Measurements from ENCODE around the gene CTNNA1. TPM values are rescaled to one million over a fixed set of nuclear protein-coding genes. Genes with fewer than 3 reads are reported as not detected.

The CTNNA1 gene
- total RNA-seq, 1 donor from 2014 or later: 216 TPM

DNA sequence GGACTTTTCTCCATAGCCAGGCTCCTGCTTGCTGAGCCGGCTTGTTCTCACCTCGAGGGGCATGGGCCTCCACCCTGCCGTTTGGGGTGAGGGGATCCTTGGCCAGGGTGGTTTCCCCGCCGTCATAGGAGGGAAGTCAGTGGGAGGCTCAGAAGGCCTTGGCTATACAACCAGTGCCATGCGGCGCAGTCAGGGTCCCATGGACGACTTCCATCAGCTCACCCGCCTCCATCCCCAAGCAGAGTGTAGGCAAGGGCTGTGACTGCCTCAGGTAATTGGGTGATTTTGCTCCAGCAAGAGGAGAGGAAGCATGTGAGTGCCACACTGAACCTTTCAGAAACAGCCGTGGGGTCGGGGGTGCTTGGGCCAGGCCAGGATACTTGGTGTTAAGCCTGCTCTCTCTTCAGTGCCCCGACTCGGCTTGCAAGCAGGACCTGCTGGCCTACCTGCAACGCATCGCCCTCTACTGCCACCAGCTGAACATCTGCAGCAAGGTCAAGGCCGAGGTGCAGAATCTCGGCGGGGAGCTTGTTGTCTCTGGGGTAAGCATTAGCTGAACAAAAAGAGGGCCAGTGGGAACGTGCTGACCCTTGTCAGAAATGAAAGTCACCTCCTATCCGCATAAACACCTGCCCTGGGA, 179.1 kb downstream of the CTNNA1 start:
- no peak for DNase-seq

DNA sequence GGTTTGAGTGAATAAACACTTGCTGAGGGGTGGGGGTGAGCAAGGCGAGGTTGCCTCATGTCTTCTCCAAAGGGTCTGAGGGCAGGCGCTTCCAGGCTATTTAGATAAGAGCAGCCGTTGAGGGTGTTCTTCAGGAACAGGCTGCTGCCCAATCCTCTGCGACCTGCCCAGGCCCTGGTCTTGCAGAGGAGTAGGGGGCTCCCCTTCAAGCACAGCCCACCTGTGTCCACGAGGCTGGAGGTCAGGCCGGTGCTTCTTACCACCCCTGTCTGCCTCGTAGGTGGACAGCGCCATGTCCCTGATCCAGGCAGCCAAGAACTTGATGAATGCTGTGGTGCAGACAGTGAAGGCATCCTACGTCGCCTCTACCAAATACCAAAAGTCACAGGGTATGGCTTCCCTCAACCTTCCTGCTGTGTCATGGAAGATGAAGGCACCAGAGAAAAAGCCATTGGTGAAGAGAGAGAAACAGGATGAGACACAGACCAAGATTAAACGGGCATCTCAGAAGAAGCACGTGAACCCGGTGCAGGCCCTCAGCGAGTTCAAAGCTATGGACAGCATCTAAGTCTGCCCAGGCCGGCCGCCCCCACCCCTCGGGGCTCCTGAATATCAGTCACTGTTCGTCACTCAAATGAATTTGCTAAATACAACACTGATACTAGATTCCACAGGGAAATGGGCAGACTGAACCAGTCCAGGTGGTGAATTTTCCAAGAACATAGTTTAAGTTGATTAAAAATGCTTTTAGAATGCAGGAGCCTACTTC, 180.5 kb downstream of the CTNNA1 start:
- DNase-seq: no peak

DNA sequence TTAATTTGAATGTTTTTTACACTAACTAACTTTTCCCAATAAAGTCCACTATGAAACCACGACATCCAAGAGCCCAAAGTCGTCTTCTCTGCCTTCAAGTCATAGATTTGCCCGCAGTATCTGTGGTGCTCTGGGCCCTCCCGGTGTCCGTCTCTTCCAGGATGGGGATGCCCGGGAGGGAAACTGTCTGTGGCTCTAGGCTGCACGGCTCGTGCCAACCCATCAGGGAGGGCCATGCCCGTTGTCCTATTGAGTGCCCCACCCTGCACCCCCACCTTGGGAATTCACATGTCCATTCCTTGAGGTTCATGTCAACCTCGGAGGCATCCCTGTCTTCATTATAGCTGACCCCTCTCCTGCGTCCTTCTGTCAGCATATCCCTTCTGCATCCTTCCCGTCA, 181.7 kb downstream of the CTNNA1 start:
- DNase-seq: no peak

DNA sequence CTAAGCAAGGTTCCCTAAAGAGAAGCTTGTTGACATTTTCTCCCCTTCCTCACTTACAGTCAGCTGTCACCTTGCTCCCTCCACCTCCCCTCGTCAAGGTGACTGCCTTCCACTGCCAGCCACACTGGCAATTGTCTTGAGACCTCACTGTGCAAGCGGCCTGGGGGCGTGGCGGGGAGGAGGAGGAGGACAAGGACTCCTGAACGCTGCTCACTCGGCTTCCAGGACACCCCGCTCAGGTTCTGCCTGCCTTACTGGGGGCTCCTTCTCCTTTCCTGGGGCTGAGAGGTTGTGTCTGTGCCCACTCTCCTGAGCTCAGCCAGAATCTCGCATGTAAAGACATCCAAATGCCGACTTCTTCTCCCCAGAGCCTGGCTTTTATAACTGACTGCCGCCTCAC, 182.2 kb downstream of the CTNNA1 start:
- no peak for DNase-seq

DNA sequence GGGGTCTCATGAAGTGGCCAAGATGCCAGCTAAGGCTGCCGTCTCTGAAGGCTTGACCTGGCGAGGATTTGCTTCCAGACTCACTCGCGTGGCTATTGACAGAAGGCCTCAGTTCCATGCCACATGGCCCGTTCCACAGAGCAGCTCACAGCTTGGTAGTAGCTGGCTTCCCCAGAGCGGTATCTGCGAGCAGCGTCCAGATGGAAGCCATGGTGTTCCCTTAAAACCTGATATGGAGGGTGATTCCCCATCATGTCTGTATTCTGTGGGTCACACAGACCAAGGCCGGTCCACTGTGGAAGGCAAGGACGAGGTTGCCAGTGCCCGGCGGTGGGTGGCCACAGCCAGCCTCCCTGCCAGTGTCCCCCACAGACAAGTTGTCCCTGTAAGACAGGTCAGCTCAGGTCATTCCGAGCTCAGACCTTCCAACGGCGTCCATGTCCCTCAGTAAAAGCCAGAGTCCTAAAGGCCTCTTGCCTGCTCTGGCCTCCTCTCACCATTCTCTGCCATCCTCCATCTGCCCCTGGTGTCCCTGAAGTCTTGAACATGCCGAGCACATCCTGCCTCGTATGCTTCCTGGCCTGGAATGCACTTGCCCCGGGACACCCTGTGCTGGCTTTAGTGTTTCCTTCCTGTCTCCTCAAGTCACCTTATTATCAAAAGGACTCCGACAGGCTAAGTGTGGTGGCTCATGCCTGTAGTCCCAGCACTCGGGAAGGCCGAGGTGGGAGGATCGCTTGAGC, 183.2 kb downstream of the CTNNA1 start:
- no peak for DNase-seq

DNA sequence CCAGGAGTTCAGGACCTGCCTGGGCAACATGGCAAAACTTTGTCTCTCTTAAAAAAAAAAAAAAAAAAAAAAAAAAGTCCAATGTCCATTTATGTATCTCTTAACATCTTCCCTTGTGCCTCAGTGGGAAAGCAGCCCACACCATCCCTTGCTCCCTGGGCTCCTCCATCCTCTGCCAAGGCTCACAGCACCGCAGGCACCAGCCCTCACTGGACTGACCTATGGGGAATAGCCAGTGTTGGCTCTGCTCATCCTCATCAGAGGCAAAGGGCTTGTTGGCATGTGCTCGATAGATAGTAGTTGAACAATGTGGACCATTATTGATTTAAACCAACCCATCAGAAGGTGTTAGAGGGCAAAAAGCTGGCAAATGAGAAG, 183.7 kb downstream of the CTNNA1 start:
- no peak for DNase-seq

DNA sequence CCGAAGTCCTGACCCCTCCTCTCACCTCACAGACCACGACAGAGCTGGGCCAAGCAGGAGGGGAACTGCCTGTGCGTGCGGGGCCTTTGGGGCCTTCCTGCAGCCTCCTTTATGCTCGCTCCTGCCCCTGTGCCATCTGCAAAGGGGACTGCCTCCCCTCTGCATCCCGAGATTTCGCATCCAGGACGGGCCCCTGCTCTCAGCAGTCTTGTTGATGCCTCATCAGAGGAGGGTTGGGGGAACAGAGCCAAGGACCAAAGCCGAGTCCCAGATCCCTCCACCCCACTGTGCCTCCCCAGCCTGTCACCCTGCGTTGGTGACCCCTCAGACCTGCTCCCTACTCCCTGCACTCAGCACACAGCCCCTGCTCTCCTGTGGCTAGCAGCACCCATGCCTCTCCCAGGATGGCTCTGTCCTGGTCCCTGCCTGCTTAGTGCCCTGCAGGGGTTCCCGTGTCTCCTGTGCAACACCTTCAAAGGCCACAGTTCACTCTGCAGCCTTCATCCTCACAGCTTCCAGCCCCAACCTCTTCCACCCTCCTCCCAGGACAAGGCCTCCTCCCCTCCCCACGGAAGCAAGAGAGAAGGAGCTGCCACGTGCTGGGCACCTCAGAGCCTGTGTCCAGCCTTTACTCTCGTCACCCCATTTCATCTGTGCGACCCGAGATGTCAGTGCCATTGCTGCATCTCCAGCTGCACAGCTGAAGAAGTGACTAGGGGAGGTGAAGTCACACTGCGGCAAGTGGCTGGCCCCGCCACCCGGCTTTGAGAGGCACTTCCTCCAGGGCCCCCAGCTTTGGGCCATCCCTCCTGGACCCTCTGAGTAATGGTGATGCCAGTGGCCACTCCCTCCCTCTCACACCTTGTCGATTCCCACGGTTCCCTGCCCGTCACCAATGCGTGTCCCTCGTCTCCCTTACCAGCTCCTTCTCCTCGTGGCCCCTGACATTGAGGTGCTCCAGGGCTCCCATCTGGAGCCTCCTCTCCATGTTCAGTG, 184.5 kb downstream of the CTNNA1 start:
- no peak for DNase-seq

DNA sequence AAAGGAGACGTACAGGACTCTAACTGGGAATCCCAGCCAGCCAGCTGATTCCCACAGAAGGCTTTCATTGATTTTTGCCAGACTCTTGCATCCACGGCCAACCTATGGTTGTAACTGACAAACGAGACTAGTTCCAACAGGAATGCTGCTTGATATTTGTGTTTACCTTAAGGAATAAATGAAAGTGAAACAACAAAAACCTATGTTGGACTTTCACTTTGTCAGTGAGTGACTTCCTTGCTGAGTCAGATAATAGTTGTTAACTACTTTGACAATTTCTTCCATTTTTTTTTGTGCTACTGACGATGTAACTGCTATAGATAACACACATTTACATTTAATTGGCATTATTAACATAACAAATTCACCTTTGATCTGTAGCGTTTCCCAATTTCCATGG, 185.3 kb downstream of the CTNNA1 start:
- DNase-seq: no peak

DNA sequence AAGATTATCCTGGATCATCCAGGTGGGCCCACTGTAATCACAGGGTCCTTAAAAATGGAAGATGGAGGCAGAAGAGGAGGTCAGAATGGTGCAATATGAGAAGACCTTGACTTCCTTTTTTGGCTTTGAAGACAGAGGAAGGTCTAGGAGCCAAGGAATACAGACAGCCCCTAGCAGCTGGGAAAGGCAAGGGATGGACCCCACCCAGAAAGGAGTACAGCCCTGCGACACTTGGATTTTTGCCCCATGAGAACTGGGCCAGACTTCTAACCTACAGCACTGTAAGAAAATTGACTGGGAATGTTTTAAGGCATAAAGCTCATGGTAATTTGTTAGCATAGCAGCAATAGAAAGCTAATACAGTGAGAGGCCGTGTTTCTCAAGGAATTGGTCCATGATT, 188.8 kb downstream of the CTNNA1 start:
- DNase-seq: no peak

DNA sequence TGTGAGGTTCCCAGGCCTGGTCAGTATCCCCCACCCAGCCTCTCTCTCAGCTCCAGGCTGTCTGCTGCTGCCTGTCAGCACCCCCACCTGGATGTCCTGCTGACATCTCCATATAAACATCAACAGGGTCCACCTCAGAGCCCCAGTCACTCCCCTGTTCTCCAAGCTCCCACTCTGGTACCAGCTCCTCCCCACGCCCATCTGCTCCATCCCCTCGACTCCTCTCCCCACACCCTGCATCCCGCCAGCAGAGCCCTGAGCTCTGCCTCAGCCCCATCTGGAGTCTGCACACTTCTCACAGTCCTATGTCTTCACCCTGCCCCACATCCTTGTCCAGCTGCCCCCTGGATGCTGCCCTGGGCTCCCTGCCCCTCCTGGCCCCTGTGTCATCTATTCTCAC, 189.6 kb downstream of the CTNNA1 start:
- no peak for DNase-seq

DNA sequence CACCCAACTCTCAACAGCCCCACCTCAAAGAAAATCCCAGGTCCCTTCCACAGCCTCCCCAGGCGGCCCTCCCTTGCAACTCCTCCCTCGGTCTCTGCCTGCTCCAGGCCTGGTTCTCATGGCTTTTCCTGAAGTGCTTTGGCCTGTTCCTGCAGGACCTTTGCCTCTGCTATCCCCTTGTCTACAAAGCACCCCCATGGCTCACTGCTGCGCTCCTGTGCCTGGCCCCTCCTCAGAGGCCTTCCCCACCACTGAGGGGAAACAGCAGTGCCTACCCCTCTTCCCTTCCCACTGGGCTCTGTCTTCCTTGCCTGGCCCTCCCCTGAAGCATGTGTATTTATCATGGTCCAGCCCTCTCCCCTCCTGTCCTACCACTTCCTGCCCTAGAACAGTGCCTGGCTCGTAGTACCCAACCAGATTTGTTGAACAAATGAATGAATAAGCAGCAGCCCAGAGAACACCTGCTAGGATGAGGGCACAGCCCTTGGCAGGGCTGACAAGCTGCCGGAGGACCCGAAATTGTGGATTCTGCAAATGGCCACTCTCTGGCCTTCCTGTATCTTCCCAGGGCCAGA, 190.5 kb downstream of the CTNNA1 start:
- DNase-seq: no peak

DNA sequence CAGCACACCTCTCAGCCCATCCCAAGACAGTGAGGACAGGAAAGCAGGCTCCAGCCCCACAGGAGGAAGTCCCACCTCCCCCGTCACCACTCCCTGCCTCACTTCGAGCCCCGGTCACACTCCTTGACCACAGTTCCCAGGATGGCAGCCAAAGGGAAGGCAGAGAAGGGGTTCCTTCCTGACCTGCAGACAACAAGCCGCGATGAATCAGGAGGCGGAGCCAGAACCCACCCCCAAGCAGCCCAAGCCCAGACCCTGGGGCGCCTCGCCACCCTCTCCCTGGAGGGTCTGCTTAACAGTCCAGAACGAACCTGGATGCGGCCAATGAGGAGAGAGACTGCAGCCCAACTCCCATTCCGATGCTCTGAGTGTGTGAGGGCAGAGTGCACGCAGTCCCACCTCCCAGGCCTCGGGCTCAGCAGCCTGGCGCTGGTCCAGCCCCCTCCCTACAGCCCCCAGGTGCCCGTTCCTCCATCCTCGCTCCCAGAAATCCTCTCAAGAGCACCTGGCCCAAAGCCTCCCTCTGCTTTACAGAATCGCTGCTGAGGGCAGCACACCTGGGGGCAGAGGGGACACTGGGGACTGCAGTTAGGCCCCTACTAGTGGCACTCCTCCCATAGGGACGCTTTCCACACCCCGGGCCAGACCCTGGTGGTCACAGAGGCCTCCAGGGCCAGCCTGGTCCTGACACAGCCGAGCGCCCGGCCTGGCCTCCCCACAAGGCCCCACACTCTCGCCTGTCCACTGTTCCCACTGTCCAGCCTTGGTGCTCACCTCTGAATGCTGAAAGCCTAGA, 191.5 kb downstream of the CTNNA1 start:
- no peak for DNase-seq

DNA sequence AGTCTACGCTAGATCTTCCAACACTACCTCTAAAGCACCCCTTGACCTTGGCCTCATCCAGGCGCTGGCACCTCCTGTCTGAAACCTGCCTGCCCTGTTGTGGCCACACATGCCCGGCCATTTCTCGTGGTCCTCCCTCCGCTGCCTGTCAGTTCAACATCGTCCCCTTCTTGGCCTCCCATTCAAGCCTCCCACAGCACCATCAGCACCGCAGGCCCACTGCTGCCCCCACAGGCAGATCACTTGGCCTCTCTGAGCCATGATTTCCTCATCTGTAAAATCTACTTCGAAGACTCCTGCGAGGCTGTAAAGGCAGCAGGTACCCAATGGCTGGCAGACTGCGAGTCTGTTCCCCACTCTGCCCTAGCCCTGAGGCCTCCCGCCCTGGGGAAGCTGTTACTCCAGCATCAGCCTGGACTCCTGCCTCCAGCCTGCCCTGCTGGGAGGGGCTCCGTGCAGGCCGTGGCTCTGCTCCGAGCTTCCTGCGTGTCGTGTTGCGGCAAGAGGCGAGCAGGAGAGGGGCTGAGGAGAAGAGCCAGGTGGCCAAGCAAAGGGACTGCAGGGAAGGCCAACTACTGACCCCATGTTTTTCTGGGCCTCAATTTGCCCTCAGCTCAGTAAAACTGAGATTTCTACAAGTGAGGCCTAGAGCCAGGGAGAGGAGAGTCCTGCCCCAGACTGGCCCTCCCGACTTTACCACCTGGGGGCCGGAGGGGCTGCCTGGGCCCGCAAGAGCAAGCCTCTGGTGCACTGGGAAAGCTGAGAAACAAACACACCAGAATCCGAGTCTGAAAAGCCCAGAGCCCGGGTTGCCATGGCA, 192.4 kb downstream of the CTNNA1 start:
- peak; percentile 40 for DNase-seq

DNA sequence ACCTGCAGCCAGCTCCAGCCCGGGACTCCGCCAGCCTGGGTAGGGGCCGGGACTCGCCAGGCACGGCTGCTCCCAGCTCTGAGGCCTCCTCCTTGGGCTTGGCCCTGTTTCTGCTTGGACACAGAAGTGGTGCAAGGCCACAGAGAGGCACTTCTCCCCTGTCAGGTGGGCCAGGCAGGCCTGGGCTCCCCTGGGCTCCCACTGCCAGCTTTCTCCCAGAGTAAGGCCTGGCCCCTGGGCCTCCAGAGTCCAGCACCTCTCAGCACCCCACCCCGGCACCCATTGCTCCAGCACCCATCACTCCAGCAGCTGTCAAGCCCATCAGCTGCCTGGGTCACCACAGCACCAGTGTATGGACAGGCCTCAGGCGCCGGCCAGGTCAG, 193.0 kb downstream of the CTNNA1 start:
- DNase-seq: no peak

DNA sequence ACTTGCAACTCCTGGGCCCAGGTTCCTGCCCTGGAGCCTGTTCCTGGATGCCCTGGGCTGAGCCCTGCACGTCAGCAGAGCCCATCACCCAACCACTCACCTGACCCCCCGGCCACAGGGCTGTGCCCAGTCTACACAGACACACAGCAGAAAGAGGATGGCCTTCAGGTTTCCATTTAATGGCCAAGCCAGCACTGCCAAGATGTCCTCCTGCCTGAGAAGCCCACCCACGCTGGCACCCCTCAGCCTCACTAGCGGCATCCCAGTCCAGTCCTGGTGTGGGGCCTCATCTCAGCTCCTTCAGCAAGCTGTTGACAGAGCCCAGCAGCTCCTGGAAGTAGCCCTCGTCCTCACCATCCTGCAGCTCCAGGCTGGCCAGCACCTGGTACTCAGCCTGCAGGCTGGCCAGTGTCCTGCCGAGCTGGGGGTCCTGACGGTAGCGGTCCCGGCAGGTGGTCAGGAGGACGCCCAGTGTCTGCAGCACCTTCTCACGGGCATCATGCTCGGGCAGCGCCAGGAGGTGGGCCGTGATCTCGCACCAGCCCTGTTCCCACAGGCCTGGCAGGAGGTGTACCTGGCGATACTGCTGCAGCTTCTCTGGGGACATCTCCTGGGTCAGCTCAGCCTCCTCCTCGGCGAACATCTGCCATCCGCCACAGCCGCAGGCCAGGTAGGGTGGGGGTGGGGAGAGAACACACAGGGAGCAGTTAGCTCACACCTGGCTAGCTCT, 193.8 kb downstream of the CTNNA1 start:
- no peak for DNase-seq

DNA sequence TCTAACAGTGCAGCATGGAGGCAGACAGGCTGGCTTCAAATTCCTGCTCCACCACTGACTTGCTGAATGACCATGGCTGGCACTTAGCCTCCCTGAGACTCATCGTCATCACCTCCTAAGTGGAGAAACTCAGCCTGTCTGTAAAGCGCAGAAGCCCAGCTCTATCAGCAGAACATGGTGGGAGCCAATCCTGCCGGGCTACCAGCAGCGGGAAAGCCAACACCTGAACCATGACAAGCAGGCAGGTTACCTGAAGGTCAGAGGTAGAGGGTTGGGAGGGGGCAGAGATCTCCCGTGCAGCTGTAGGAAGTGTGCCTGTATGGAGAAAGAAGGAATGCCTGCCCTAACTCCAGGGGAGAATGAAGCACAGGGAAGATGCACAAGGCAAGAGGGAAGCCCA, 194.6 kb downstream of the CTNNA1 start:
- DNase-seq: no peak

DNA sequence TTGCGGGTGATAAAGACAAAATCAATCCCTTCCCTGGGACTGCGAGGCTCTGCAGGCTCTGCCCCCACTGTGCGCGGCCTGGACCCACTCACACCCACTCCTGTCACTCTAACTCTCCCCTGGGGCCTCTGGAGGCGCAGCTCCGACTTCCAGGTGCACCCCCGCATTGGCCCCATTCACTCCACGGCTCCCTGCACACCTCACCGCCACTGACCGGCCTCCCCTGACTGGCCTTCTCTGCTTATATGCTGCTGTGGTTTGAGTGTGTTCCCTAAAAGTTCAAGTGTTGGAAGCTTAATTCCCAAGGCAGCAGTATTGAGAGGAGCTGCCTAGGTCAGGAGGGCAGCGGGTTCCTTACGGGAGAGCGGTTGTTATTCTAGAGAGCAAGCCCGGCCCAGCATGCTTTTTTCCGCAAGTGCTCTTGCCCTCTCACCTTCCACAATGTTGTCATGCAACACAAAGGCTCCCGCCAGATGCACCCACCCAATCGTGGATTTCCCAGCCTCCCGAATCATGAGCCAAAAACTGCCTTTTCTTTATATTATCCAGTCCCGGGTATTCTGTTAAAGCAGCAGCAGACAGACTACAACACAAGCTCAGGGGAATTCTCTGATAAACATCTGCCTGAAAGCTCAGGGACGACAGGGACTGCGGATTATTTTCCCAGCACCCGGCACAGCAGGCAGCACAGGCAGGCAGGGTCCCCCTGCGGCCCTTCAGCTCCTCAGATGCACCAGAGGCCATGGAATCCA, 195.4 kb downstream of the CTNNA1 start:
- DNase-seq: no peak

DNA sequence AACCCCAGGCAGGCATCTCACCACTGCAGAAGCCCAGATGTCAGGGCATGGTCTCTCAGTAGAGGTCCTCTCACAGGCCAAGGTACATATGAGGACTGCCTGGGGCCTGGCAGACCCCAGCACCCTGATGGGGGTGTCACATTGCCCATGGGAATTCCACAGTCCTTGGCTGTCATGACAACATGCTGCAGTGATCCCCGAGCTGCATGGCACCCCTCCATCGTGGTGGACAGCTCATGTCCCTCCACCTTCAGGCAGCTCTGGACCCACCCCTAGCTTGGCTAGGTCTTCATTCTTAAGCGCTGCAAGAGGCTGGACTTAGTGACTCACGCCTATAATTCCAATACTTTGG, 196.0 kb downstream of the CTNNA1 start:
- no peak for DNase-seq

DNA sequence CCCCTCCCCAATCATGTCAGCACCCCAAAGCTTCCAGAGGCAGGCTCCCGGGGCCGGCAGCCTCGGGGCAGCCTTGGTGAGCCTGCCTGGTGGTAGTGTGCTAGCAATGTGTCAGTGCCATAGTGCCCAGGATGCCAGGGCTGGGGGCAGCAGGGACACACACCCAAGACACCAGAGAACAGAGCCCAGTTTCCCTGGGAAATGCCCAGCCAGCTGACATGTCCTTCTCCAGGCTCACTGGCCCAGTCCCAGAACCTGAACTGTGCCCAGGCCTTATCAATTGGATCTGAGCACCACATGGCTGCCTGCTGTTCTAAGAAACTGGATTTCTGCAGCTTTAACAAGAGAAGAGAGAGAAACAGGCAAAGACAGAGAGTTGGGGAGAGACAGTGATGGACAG, 196.8 kb downstream of the CTNNA1 start:
- DNase-seq: peak; percentile 35

Data from occipital lobe (tissue), 2 donors.